Mesothelial cell of epicardium (in vitro differentiated cells): Measurements from ENCODE around the gene KCNH1. TPM values are rescaled to one million over a fixed set of nuclear protein-coding genes. Genes with fewer than 3 reads are reported as not detected.

Source experiments
- DNase-seq, 2 experiments: peaks; one replicate each; pipeline ENCODE4 v3.0.0; 2021; ENCODE audit warnings: low spot score in 2 of 2; ENCODE audit not compliant: unreplicated experiment in 2 of 2
- H3K27ac Mint-ChIP-seq: 2 replicates; pipeline ENCODE4 v1.8.0; 2021; ENCODE audit warnings: mixed read lengths
- H3K27me3 Mint-ChIP-seq: 2 replicates; pipeline ENCODE4 v1.8.0; 2021; ENCODE audit warnings: low read depth, mixed read lengths
- H3K36me3 Mint-ChIP-seq: 2 replicates; pipeline ENCODE4 v1.8.0; 2021; ENCODE audit warnings: mixed read lengths
- H3K4me1 Mint-ChIP-seq: 2 replicates; pipeline ENCODE4 v1.8.0; 2021; ENCODE audit warnings: mixed read lengths
- H3K4me3 Mint-ChIP-seq: 2 replicates; pipeline ENCODE4 v1.8.0; 2021; ENCODE audit warnings: mild to moderate bottlenecking, moderate library complexity, mixed read lengths
- H3K9me3 Mint-ChIP-seq: 2 replicates; pipeline ENCODE4 v1.8.0; 2021; ENCODE audit warnings: mixed read lengths
- CTCF ChIP-seq: fragments of 200-600 bp; sonication (generic); IDR thresholded peaks from one replicate; pipeline ENCODE4 v1.5.0; 2021; ENCODE audit warnings: antibody characterized with exemption; ENCODE audit not compliant: unreplicated experiment
- total RNA-seq: library from RNA; stranded (reverse); gene quantifications from 3 replicates; pipeline ENCODE4 v1.2.1, GENCODE V29; 2021

Gene KCNH1
- total RNA-seq, 1 donor from 2014 or later, result 0.34 TPM

- H3K4me3 Mint-ChIP-seq, result no peak overlapping the region
- no peak for TF ChIP-seq CTCF
- H3K27me3 Mint-ChIP-seq, result peaks cover 3% of the 10 kb centered on the region
Observed at GRCh38 chr1:210918893-210919292, 215.1 kb downstream of the KCNH1 start.

GRCh38 chr1:210917560-210918169 is 216.3 kb downstream of the KCNH1 start:
- Mint-ChIP-seq H3K4me3 (no peak overlapping the region), H3K36me3 (no peaks in the 10 kb centered on the region), H3K27me3 (peaks cover 3% of the 10 kb centered on the region), H3K27ac (no peak overlapping the region), H3K9me3 (no peaks in the 10 kb centered on the region), H3K4me1 (peaks cover 9% of the 10 kb centered on the region)
- no peak for DNase-seq
- no peak for TF ChIP-seq CTCF

More at GRCh38 chr1:210918893-210919292, 215.1 kb downstream of the KCNH1 start:
- no peak overlapping the region for H3K27ac Mint-ChIP-seq
- no peaks in the 10 kb centered on the region for H3K36me3 Mint-ChIP-seq
- H3K9me3 Mint-ChIP-seq, result no peaks in the 10 kb centered on the region
- peaks cover 9% of the 10 kb centered on the region for H3K4me1 Mint-ChIP-seq
- DNase-seq, result no peak

GRCh38 chr1:210916548-210916947 is 217.4 kb downstream of the KCNH1 start:
- Mint-ChIP-seq H3K36me3 (no peaks in the 10 kb centered on the region), H3K9me3 (no peaks in the 10 kb centered on the region), H3K27me3 (peaks cover 3% of the 10 kb centered on the region), H3K4me1 (peaks cover 9% of the 10 kb centered on the region), H3K4me3 (no peak overlapping the region), H3K27ac (no peak overlapping the region)
- no peak for TF ChIP-seq CTCF
- no peak for DNase-seq

- DNase-seq, result no peak
- Mint-ChIP-seq H3K27ac (no peak overlapping the region), H3K36me3 (no peaks in the 10 kb centered on the region), H3K4me3 (no peak overlapping the region), H3K9me3 (no peaks in the 10 kb centered on the region), H3K27me3 (peaks cover 3% of the 10 kb centered on the region), H3K4me1 (peaks cover 9% of the 10 kb centered on the region)
- no peak for TF ChIP-seq CTCF
Observed at GRCh38 chr1:210915890-210916507, 217.9 kb downstream of the KCNH1 start.

- TF ChIP-seq CTCF, result no peak
- H3K27ac Mint-ChIP-seq, result no peak overlapping the region
Observed at GRCh38 chr1:210912752-210913151, 221.2 kb downstream of the KCNH1 start.

More at GRCh38 chr1:210912752-210913151, 221.2 kb downstream of the KCNH1 start:
- Mint-ChIP-seq H3K27me3 (peaks cover 6% of the 10 kb centered on the region), H3K4me3 (no peak overlapping the region), H3K36me3 (no peaks in the 10 kb centered on the region), H3K9me3 (no peaks in the 10 kb centered on the region), H3K4me1 (peaks cover 3% of the 10 kb centered on the region)
- no peak for DNase-seq
